HG03103 (cell line): ENCODE measurements around the gene DISP2.

Source experiments
- ATAC-seq: cut with Tn5 transposase; IDR thresholded peaks from one replicate; pipeline ENCODE4 v1.9.1; 2021; ENCODE audit warnings: low read depth; ENCODE audit not compliant: unreplicated experiment

The DISP2 gene

DNA sequence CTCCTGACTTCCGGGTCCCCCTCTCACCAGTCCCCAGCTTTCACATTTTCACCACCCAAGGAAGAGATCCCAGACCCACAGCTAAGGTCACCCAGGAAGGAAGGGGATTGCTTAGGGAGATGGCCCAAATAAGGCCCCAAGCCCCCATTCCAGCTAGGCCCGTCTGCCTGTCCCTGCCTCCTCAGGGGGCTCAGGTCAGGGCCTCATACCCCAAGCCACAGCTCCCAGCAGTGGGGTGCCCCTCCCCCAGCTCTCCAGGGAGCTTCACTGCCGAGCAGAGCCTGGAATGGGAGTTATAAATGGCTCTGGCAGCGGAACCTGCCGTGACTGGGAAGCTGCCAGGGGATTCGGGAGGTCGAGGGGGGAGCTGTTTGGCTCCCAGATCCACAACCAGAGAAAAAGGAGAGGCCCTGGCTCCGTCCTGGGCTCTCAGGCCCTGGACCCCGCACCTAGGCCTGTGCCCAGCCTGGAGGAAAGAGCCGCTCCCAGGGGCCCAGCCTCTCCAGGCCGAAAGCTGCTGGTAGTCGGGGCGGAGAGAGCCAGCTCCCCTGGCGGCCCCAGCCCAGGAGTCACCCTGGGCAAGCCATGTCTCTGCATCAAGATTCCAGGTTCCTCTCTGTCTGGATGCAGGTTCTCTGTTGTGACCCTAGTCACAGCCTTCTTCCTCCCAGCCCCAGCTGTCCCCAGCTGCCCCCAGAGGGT, 17.8 kb upstream of the DISP2 start:
- no peak for ATAC-seq

GRCh38 chr15:40340740-40341400, 17.1 kb upstream of the DISP2 start, which contains the start of gene CCDC9B:
Gene CCDC9B (minus strand): TSS chr15:40340939. CDS start chr15:40340819, 120 bp downstream.
- no peak for ATAC-seq

GRCh38 chr15:40342416-40343320, 15.4 kb upstream of the DISP2 start:
- no peak for ATAC-seq

- no peak for ATAC-seq
These were observed 14.5 kb upstream of the DISP2 start for GRCh38 chr15:40343512-40343911.

- no peak for ATAC-seq
These were observed 13.8 kb upstream of the DISP2 start for GRCh38 chr15:40344217-40344616.

GRCh38 chr15:40344631-40345120, 13.3 kb upstream of the DISP2 start:
- ATAC-seq = no peak

DNA sequence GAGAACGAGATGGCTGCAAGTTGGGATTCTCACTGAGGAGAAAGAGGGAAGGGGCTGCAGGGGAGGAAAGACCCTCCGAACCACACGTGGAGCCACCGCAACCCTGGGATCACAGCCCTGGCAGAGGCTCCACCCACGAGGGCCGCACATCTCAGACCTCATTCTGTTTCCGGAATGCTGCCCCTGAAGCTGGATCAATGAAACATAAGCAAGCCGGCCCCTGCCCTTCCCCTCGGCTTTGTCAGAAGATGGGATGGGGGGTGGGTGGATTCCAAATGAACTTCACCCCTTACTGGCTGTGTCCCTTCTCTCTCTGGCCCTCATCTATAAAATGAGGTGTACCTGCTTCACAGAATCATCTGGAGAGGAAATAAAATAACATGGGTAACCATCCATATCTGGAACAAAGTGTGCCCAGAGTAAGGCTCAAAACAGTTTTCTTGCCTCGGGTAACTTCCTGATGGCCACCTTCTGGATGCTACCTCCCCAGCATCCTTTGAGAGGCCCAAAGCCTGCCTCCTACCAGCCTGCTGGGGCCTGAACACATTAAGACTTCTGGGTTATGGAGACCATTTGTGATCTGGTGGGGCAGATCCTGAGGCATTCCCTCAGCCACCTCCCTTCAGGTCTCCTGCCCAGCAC, 12.7 kb upstream of the DISP2 start:
- no peak for ATAC-seq

DNA sequence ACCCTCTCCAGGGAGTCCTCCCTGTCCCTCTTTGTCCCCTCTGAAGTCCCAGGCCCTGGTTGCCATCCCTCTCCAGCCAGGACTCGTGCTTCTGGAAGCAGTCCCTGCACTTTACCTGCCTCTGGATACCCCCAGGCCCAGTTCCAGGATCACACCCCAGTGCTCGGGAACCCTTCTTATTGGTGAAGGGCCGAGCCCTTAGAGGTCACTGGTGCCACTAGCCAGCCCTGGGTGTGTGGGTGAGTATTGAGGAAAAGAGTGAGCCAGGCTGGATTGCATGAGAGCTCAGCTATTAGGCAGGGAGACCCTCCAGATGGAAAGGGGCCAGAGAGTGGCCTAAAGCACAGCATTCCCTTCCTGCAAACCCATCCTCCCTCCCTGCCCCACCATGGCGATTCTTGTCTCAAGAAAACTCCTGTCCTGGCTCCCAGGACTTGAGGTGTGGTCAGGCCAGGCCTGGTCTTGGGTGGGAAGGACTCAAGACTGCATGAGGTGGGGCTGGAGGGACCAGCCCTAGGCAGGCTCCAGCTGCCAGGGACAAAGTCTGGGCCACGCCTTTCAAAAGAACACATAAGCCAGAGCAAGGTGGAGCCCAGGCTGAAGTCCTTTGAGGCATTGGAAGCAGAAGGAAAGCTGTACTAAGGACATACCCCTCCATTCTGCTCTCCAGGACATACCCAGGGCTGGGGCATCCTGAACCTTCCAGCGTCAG, 12.0 kb upstream of the DISP2 start:
- ATAC-seq = no peak

GRCh38 chr15:40346579-40347558, 11.2 kb upstream of the DISP2 start:
- no peak for ATAC-seq

GRCh38 chr15:40347559-40348473, 10.2 kb upstream of the DISP2 start:
- ATAC-seq = no peak

DNA sequence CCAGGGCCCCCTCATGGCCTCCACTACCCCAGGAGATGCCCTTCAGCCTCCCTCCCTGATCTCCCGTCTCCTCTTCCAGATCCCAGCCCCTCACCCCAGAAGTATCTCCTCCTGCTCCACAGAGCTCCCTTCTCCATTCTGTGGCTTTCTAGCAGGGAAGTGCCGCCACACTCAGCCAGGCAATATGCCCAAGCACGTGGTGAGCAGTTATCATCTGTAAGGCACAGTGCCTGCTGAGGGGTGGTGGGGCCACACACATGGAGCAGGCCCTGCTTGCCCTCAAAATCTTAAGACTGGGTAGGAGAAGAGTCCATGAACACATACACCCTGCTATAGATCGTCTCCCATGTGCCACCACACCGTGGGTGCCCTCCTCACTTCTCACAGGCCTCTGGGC, 9.5 kb upstream of the DISP2 start:
- ATAC-seq = no peak

GRCh38 chr15:40349163-40349562, 8.9 kb upstream of the DISP2 start:
- ATAC-seq = no peak

DNA sequence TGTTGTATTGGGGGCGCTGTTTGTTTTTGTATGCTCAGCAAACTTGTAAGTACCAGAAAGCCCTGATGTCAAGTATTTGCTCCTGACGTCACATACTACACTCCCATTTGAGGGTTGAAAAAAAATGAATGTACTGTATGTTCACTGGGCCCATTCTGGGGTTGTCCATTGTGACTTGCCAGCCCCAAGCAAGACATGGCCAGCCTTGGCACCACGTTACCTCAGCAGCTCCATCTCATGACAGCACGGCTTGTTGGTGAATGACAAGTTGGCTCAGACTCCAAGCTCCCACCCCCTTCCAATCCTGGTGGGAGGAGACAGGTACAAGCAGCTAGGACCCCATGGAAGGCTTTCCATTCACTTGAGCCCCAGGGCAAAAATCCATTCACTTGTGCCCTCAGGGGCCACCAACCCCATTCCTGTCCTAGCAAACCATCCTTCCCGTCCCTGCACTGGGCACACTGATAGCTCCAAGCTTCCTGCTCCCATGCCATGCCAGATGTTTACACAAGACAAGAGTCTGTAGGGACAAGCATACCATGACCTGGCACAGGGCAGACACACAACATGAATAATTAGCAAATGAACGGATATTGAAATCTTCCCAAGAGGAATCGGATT, 5.6 kb upstream of the DISP2 start:
- ATAC-seq = no peak

- ATAC-seq = no peak
These were observed 4.3 kb upstream of the DISP2 start for GRCh38 chr15:40353697-40354096.

DNA sequence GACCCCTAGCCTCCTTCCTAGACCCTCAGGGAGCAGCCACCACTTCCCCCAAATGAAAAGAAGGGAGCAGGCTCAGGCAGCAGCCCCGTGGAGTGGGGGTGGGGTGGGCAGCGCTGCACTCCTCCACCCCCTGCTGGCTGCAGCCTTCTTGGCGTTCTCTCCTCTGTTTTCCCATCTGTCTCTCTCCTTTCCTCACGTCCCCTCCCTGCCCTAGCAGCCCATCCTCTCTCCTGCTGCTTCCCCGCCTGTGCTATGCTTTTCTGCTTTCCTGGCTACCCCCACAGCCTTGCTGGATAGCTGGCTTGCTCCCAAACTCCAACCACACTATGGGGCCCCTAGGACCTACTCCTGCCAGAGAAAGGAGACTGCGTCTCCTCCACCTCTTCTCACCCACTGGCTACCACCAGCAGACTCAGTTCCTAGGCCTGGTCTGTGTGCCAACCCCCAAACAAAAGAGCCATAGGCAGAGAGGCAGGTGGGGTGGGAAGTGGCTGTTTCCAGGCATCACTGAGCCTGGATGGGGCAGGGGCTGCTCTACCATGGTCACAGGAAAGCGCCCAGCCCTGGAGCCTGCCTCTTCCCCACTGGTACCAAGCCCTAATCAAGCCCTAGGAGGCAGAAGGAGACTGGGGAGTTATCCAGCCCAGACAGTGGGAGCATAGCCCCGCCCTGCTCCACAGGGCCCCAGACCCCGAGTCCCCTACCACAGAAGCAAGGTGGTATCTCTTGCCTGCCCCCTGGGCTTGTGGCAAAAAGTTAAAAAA, 3.4 kb upstream of the DISP2 start:
- ATAC-seq = no peak

DNA sequence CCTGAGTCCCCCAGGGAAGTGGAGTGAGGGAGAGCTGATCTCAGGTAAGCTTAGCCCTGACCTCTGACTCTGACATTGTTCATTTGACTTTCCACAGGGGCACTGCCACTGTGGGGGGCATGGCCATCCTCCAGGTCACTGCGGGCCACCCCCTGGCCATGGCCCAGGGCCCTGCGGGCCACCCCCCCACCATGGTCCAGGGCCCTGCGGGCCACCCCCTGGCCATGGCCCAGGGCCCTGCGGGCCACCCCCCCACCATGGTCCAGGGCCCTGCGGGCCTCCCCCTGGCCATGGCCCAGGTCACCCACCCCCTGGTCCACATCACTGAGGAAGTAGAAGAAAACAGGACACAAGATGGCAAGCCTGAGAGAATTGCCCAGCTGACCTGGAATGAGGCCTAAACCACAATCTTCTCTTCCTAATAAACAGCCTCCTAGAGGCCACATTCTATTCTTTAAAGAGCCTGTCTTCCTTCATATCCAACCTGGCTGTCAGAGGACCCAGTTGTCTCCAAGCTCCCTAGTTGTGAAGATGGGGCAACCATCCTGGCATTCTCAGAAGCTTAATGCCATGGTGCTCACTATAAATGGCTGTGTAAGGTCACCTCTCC, 1.9 kb upstream of the DISP2 start:
- no peak for ATAC-seq
